DMS79 treated with DMSO at 0.1 percent for 48 hours (cell line): ENCODE results near the gene CTU2.

Source experiments
- DNase-seq: peaks from one replicate; lab custom pipeline; 2025; lab: John Stamatoyannopoulos, UW

CTU2 gene

GRCh38 chr16:88760424-88761142 is 54.3 kb downstream of the CTU2 start:
- DNase-seq = peak; percentile 5

DNA sequence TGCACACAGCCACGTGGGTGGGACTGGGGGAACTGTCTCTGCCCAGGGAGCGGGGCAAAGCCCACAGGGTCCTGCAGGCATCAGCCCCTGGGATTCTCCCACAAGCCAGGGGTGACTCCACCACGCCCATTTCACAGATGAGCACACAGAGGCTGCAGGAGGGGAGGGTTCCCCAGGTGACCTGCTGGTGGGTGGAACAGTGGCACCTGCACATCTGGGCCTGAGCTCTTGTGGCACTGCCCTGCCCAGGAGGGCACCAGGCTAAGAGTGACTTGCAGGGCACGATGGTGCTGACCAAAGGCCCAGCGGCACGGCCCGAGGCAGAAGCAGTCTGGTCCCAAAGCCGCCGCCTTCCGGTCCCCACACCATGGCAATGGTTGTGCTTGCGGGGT is 54.8 kb downstream of the CTU2 start:
- DNase-seq = no peak

DNA sequence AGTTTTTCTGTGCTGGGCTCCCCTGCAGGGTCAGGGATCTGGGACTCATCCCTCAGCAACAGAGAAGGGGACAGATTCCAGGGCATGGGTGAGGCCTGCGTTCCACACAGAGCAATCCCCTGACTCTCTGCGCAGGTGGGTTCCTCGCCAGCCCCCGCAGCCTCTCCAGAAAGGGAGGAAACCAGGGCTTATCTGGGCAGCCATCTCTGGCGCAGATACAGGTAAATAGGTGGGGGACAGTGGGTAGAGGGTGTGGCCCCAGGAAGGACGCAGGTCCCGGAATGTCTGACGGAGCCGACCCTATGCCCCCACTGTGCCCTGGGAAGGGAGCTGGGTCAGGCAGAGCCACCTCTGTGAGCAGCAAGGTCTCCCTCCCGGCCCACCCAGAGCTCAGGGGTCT is 55.5 kb downstream of the CTU2 start:
- DNase-seq = no peak

- no peak for DNase-seq
Observed at GRCh38 chr16:88762258-88762870, 56.1 kb downstream of the CTU2 start.

- no peak for DNase-seq
Observed at GRCh38 chr16:88762941-88763340, 56.6 kb downstream of the CTU2 start.

GRCh38 chr16:88763502-88764053 is 57.3 kb downstream of the CTU2 start:
- no peak for DNase-seq

GRCh38 chr16:88764080-88764479 is 57.8 kb downstream of the CTU2 start:
- no peak for DNase-seq

DNA sequence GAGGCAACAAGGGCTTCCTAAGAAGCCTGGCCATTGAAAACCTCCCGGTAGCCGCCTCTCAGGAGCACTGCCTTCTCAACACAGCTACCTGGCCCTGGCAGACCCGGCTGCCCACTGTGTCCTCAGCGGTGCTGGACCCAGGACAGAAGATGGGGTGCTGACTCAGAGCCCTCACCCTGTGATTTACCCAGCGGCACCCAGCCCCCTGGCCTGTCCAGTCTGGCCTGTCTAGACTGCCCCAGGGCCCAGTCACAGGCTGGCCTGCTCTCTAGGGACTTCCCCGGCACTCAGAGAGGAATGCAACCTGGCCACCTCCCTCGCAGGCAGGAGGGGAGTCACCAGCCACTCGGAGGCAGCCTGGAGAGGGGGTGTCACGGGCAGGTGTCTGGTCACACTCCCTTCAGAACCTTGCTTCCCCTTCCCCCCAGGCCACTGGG is 58.6 kb downstream of the CTU2 start:
- no peak for DNase-seq
